K562 (cell line): ENCODE measurements around the gene SRMS. TPM values are rescaled to one million over a fixed set of nuclear protein-coding genes. Genes with fewer than 3 reads are reported as not detected.

Experiments used
- ATAC-seq: fragments of 200-7000 bp; cut with Tn5 transposase; 3 replicates; pipeline ENCODE4 v1.9.1; 2020; ENCODE audit warnings: moderate library complexity
- BruUV-seq: library from RNA; stranded (reverse); fragments of 400-500 nt; replicated peaks from 2 replicates; lab custom pipeline; 2021; lab: Mats Ljungman, UMichigan
- CTCF ChIA-PET: fragments of 300-600 bp; formaldehyde crosslinking; extraction: SDS; loops from one replicate; lab custom pipeline; 2021; ENCODE audit warnings: low intra/inter-chr PET ratio; lab: Yijun Ruan, JAX
- POLR2A ChIA-PET: fragments of 300-600, 350-650 bp; sonication (Branson Sonifier 250); formaldehyde crosslinking; extraction: SDS; loops from one replicate; lab custom pipeline; 2021; ENCODE audit warnings: antibody characterized with exemption, inconsistent platforms; lab: Yijun Ruan, JAX
- DNase-seq, 4 experiments: peaks; one replicate each; pipeline versions ENCODE4 v3.0.0 to v3.0.0-alpha.2; 2011 to 2018; ENCODE audit warnings: low spot score in 3 of 4, mixed read lengths in 3 of 4; ENCODE audit errors: extremely low read depth in 1 of 4
- FAIRE-seq: peaks from 2 replicates; lab custom pipeline; 2011; peaks lifted over from hg19 to GRCh38; lab: Jason Lieb, UNC
- H2AFZ ChIP-seq: 2 replicates; pipeline ENCODE4 v1.6.0; 2011; ENCODE audit warnings: low read depth, low read length, control low read depth, inconsistent platforms
- H3K27ac ChIP-seq: fragments of 200-600 bp; 3 replicates; pipeline ENCODE4 v1.8.0; 2011; ENCODE audit warnings: low read depth, mild to moderate bottlenecking, control low read depth, inconsistent platforms, low read length, moderate library complexity, mixed read lengths; ENCODE audit errors: extremely low read depth
- H3K27me3 ChIP-seq, 2 experiments: fragments of 300-600 bp in 1 of 2; 2 replicates in 1 of 2; 3 replicates in 1 of 2; pipeline versions ENCODE4 v1.6.0 to v1.8.0; 2011; ENCODE audit warnings: inconsistent platforms in 2 of 2, low read length in 2 of 2, mild to moderate bottlenecking in 1 of 2, mixed read lengths in 1 of 2, moderate library complexity in 1 of 2; ENCODE audit not compliant: control insufficient read depth in 2 of 2, insufficient read depth in 2 of 2
- H3K36me3 ChIP-seq: fragments of 300-600 bp; 3 replicates; pipeline ENCODE4 v1.8.0; 2011; ENCODE audit warnings: mild to moderate bottlenecking, low read length, inconsistent platforms; ENCODE audit not compliant: control insufficient read depth, insufficient read depth
- H3K4me1 ChIP-seq, 2 experiments: fragments of 200-600 bp in 1 of 2; replicated peaks in 1 of 2; 2 replicates in 1 of 2; 3 replicates in 1 of 2; pipeline versions ENCODE4 v1.5.1 to v1.8.0; 2011; ENCODE audit warnings: inconsistent platforms in 2 of 2, low read length in 2 of 2, mild to moderate bottlenecking in 1 of 2, mixed read lengths in 1 of 2, moderate library complexity in 1 of 2; ENCODE audit not compliant: control insufficient read depth in 2 of 2, insufficient read depth in 2 of 2
- H3K4me2 ChIP-seq: 2 replicates; pipeline ENCODE4 v1.6.1; 2011; ENCODE audit warnings: low read length, control low read depth, inconsistent platforms, mixed read lengths; ENCODE audit not compliant: insufficient read depth
- H3K4me3 ChIP-seq: fragments of 200-600 bp; sonication (generic), shearing (Covaris generic); 2 replicates; pipeline ENCODE4 v1.5.1; 2016; ENCODE audit warnings: control low read depth, inconsistent platforms
- H3K79me2 ChIP-seq: fragments of 200-600 bp; 3 replicates; pipeline ENCODE4 v1.8.0; 2011; ENCODE audit warnings: low read length, inconsistent platforms; ENCODE audit not compliant: control insufficient read depth, insufficient read depth
- H3K9ac ChIP-seq, 2 experiments: 2 replicates each; pipeline versions ENCODE4 v1.6.0 to v1.6.1; 2011; ENCODE audit warnings: low read depth in 2 of 2, low read length in 2 of 2, control low read depth in 1 of 2, inconsistent platforms in 1 of 2, mild to moderate bottlenecking in 1 of 2, mixed read lengths in 1 of 2; ENCODE audit not compliant: insufficient read depth in 1 of 2
- H3K9me1 ChIP-seq: one replicate; pipeline ENCODE4 v1.6.0; 2011; ENCODE audit warnings: inconsistent platforms, mild to moderate bottlenecking, low read length, moderate library complexity; ENCODE audit not compliant: control insufficient read depth, insufficient read depth
- H3K9me3 ChIP-seq: replicated peaks from 2 replicates; pipeline ENCODE4 v1.5.1; 2011; ENCODE audit warnings: low read depth, low read length, inconsistent platforms; ENCODE audit not compliant: control insufficient read depth, insufficient read depth
- H4K20me1 ChIP-seq: replicated peaks from 2 replicates; pipeline ENCODE4 v1.6.1; 2011; ENCODE audit warnings: low read length, inconsistent platforms, mixed read lengths; ENCODE audit not compliant: control insufficient read depth, insufficient read depth
- ATF7 ChIP-seq: fragments of 450-650 bp; IDR thresholded peaks from 2 replicates; pipeline ENCODE4 v1.7.1; 2014; ENCODE audit warnings: mild to moderate bottlenecking, moderate library complexity
- CREM ChIP-seq: IDR thresholded peaks from 2 replicates; pipeline ENCODE4 v1.6.1; 2014; ENCODE audit warnings: antibody characterized with exemption, low read depth
- EGR1 ChIP-seq: fragments of 450-650 bp; conservative IDR thresholded peaks from 2 replicates; pipeline ENCODE4 v1.6.1; 2017; ENCODE audit warnings: mild to moderate bottlenecking
- GTF2A2 ChIP-seq: IDR thresholded peaks from 2 replicates; pipeline ENCODE4 v1.6.1; 2016; ENCODE audit warnings: mild to moderate bottlenecking, missing genetic modification characterization, missing compliant biosample characterization
- JUND ChIP-seq, 2 experiments: IDR thresholded peaks; 2 replicates in 1 of 2; 3 replicates in 1 of 2; pipeline ENCODE4 v1.6.1; 2011; ENCODE audit warnings: borderline replicate concordance in 2 of 2, low read depth in 2 of 2, low read length in 2 of 2, improper control_type of control experiment in 1 of 2, missing biosample characterization in 1 of 2, missing genetic modification characterization in 1 of 2, missing genetic modification reagents in 1 of 2
- L3MBTL2 ChIP-seq: fragments of 450-650 bp; IDR thresholded peaks from 2 replicates; pipeline ENCODE4 v1.6.1; 2016; ENCODE audit warnings: mild to moderate bottlenecking, moderate library complexity
- MBD2 ChIP-seq: sonication (generic); IDR thresholded peaks from 2 replicates; pipeline ENCODE4 v1.6.1; 2016; ENCODE audit warnings: low read depth, borderline replicate concordance
- MITF ChIP-seq: IDR thresholded peaks from 2 replicates; pipeline ENCODE4 v1.6.1; 2014; ENCODE audit warnings: antibody characterized with exemption
- PHB2 ChIP-seq: fragments of 450-650 bp; IDR thresholded peaks from 2 replicates; pipeline ENCODE4 v1.6.1; 2017; ENCODE audit warnings: low read depth
- PTBP1 ChIP-seq: fragments of 200-400 bp; formaldehyde crosslinking; IDR thresholded peaks from 2 replicates; pipeline ENCODE4 v1.6.1; 2017; ENCODE audit warnings: low read depth, low read length
- RHOXF2B ChIP-seq: fragments of 250-450 bp; sonication (Bioruptor Pico); conservative IDR thresholded peaks from 2 replicates; pipeline ENCODE4 v1.5.1; 2021
- SLC30A9 ChIP-seq: fragments of 250-450 bp; sonication (Bioruptor Pico); IDR thresholded peaks from 2 replicates; pipeline ENCODE4 v1.8.0; 2022; ENCODE audit warnings: mild to moderate bottlenecking, moderate library complexity
- TEAD2 ChIP-seq: fragments of 450-650 bp; IDR thresholded peaks from 2 replicates; pipeline ENCODE4 v1.6.1; 2016; ENCODE audit warnings: missing genetic modification characterization, control low read depth, missing compliant biosample characterization
- TRIM24 ChIP-seq, 2 experiments: fragments of 450-650 bp; IDR thresholded peaks; 2 replicates each; pipeline ENCODE4 v1.6.1; 2016
- U2AF1 ChIP-seq: fragments of 200-400 bp; formaldehyde crosslinking; optimal IDR thresholded peaks from 2 replicates; pipeline ENCODE3; 2017; ENCODE audit warnings: mild to moderate bottlenecking, low read depth, low read length, moderate library complexity
- ZNF140 ChIP-seq: fragments of 250-450 bp; sonication (Bioruptor Pico); IDR thresholded peaks from 2 replicates; pipeline ENCODE4 v1.8.0; 2021; ENCODE audit warnings: moderate library complexity, mild to moderate bottlenecking, inconsistent platforms
- WGBS: fragments of 100-300 bp; shearing (Covaris generic); methylation state at CpG from one replicate; pipeline ENCODE4 v1.1.6; 2016; ENCODE audit warnings: low coverage, mixed read lengths; ENCODE audit not compliant: insufficient coverage; ENCODE audit errors: missing lambda C conversion rate; 5-methylcytosine and 5-hydroxymethylcytosine counted together
- in situ Hi-C: fragments of 300-500 bp; cut with MboI; formaldehyde crosslinking; loops from 4 replicates; pipeline ENCODE4 v1.15.0; 2018; ENCODE audit warnings: inconsistent platforms, mixed read lengths
- intact Hi-C: fragments of 100-400 bp; cut with micrococcal nuclease; formaldehyde crosslinking; loops from 2 replicates; pipeline ENCODE4 v1.14.2; 2022
- polyA plus RNA-seq, 8 experiments: library from polyadenylated mRNA; depleted of rRNA in 4 of 8; stranded (reverse) in 5 of 8; unstranded in 3 of 8; fragments of >200 nt; fragmentation: Nextera tagmentation in 2 of 8; fragmentation: Illumina TruSeq in 1 of 8; extraction: Ambion mirVana in 2 of 8; extraction: Trizol in 1 of 8; gene quantifications; 2 replicates each; pipeline versions ENCODE4 v1.2.1 to v1.2.3, GENCODE V29; 2011 to 2014; ENCODE audit warnings: inconsistent platforms in 1 of 8, missing spikeins in 1 of 8
- total RNA-seq, 7 experiments: library from RNA; depleted of rRNA in 6 of 7; stranded (reverse); fragments of >200 nt in 6 of 7; fragmentation: Illumina TruSeq in 2 of 7; extraction: Trizol in 2 of 7; gene quantifications; 2 replicates each; pipeline versions ENCODE4 v1.2.1 to v1.2.3, GENCODE V29; 2011 to 2021; ENCODE audit warnings: low replicate concordance in 1 of 7
- TF ChIP-seq, protein P1 (sequence below), 2 experiments: IDR thresholded peaks; 2 replicates each; pipeline ENCODE4 v1.6.1; 2012; ENCODE audit warnings: improper control_type of control experiment in 2 of 2, low read depth in 2 of 2, low read length in 2 of 2, borderline replicate concordance in 1 of 2

SRMS gene
- total and polyA plus RNA-seq, 9 of the 15 experiments (the other 6 are each of a cell fraction or from before 2014, with no cell fraction given), result 0.07 TPM; not detected in 8

DNA sequence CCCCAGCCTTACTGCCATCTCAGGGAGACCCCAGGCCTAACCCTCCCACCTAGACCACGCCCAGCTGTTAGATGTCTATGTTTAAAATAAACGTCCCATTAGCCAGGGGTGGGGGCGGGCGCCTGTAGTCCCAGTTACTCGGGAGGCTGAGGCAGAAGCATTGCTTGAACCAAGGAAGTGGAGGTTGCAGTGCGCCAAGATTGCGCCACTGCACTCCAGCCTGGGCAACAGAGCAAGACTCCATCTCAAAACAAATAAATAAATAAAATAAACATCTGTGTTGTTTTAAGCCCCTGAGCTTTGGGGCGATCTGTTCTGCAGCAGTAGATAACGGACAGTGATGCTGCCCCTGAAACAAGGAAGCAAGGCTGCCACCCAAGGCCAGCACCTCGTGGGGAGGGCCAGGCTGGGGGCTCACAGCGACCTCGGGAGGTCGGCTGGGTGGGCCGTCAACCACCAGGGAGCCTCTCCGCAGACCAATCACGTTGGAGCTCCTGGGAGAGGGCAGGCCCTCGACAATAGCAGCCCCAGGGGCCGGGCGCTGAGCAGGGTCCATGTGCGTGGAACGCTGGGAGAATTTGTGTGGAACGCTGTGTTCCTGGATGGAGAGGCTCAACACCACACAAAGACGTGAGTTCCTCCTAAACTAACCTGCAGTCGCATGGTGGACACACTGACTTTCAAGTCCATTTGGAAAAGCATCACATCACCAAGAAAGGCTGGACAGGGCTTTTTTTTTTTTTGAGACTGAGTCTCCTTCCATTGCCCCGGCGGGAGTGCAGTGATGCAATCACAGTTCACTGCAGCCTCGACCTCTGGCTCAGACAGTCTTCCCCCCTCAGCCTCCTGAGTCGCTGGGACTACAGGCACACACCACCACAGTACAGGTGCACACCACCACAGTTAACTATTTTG lies 27.5 kb upstream of the SRMS start (continued):
- peak; percentile 66 for TF ChIP-seq ATF7
- no peak for TF ChIP-seq TEAD2 (tag)
- no peak for TF ChIP-seq PTBP1
- TF ChIP-seq JUND (IDR thresholded peaks at IDR 0.05; ENCODE audit: borderline replicate concordance, low read depth, low read length), result 0 out of 2 replicates have a peak, but pooled peaks have one; percentile 19
- no peak for TF ChIP-seq JUND (tag; IDR thresholded peaks at IDR 0.05; ENCODE audit: borderline replicate concordance, low read depth, low read length)
- peak in 1 of 2 experiments; percentile 47; a peak in 1 of 4 replicates for TF ChIP-seq TRIM24 (IDR thresholded peaks at IDR 0.05)
- TF ChIP-seq U2AF1, result no peak
- no peak for TF ChIP-seq MBD2
- no peak for TF ChIP-seq GTF2A2
- no peak for TF ChIP-seq ZNF140 (CRISPR knock-in tag)

DNA sequence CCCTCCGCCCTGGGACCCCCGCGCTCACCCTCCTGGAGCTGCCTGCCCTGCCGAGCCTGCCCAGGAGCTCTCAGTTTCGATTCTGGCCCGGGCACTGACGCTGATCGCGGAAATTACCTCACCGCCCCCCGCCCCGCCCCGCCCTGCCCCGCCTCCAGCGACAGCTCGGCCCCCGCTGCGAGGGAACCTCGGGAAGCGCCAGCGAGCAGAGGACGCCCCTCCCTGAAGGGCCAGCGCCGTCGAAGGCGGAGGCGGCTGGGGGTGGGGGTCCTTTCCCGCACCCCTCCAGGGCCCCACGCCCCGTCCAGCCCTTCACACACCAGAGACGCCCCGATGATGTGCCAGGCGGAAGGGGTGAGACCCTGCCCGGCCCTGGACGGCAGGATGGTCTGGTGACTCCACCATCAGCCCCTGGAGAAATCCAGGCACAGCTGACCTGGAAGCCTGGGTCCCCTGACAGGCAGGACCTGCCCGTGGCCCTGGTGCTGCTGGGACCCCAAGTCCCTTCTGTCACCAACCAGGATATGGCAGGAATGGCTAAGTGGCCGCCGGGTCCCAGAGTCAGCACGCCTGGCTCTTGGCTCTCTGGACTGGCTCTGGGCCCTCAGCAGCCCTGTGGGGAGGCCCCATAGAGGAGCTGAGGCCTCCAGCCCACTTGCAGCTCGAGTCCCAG lies 26.7 kb upstream of the SRMS start, which contains the start of gene HELZ2:
Gene HELZ2, minus strand, starts transcription at position 84 of the 673 bp plus-strand sequence. CDS start 1,854 bp downstream, outside the sequence.
- WGBS, result 8% methylated on average over 13 of the region's 40 CpGs
- peak within 1 kb of the TSS; percentile 93 for H2AFZ ChIP-seq
- peaks cover 3% of the 10 kb centered on the region for H3K9me1 ChIP-seq
- peaks cover 3% of the 10 kb centered on the region; the same call in 1 of the 2 replicates for H4K20me1 ChIP-seq
- peak within 1 kb of the TSS; percentile 58 for H3K4me3 ChIP-seq
- no peaks in the 10 kb centered on the region for H3K36me3 ChIP-seq
- ChIA-PET CTCF (no interaction called here), POLR2A (interaction anchor here (0.6 kb wide), 1 partner anchor 53 kb away, joined by 3 read pairs; the partner anchor contains the start of gene GMEB2)
- no peaks in the 10 kb centered on the region for H3K27me3 ChIP-seq
- H3K27ac ChIP-seq, result peak within 1 kb of the TSS; percentile 67
- H3K9ac ChIP-seq, result peak within 1 kb of the TSS; percentile 64 to 95
- H3K9me3 ChIP-seq, result no peaks in the 10 kb centered on the region
- peak within 1 kb of the TSS; percentile 81 for H3K4me2 ChIP-seq
- peak; percentile 77 to 88 (median 85) for DNase-seq
- H3K4me1 ChIP-seq, result peaks cover 7 to 64% of the 10 kb centered on the region in 2 experiments
- no peak for FAIRE-seq
- in situ Hi-C loops (no loop called here), intact Hi-C loops (no loop called here)
- peak; percentile 87 for ATAC-seq
- no TSS peak for BruUV-seq
- H3K79me2 ChIP-seq, result no peaks in the 10 kb centered on the region
- TF ChIP-seq SLC30A9 (no peak), RHOXF2B (CRISPR knock-in tag) (no peak), PHB2 (no peak), EGR1 (peak; percentile 65), MITF (no peak), L3MBTL2 (peak; percentile 35; the same call in 1 of the 2 replicates), CREM (peak; percentile 38; the same call in 1 of the 2 replicates)
- TF ChIP-seq, protein P1, sequence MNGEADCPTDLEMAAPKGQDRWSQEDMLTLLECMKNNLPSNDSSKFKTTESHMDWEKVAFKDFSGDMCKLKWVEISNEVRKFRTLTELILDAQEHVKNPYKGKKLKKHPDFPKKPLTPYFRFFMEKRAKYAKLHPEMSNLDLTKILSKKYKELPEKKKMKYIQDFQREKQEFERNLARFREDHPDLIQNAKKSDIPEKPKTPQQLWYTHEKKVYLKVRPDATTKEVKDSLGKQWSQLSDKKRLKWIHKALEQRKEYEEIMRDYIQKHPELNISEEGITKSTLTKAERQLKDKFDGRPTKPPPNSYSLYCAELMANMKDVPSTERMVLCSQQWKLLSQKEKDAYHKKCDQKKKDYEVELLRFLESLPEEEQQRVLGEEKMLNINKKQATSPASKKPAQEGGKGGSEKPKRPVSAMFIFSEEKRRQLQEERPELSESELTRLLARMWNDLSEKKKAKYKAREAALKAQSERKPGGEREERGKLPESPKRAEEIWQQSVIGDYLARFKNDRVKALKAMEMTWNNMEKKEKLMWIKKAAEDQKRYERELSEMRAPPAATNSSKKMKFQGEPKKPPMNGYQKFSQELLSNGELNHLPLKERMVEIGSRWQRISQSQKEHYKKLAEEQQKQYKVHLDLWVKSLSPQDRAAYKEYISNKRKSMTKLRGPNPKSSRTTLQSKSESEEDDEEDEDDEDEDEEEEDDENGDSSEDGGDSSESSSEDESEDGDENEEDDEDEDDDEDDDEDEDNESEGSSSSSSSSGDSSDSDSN (IDR thresholded peaks at IDR 0.05; ENCODE audit: borderline replicate concordance in 1 of 2, low read depth in 2 of 2, low read length in 2 of 2), result no peak
